Muscle of leg (tissue), 11 donors: ENCODE measurements around the gene MAFB. TPM values are rescaled to one million over a fixed set of nuclear protein-coding genes. Genes with fewer than 3 reads are reported as not detected.

Experiments used
- DNase-seq: peaks from one replicate; pipeline ENCODE4 v3.0.0; 2013
- H3K27ac ChIP-seq: one replicate; pipeline ENCODE4 v1.5.1; 2013; ENCODE audit warnings: mild to moderate bottlenecking, low read length, control low read depth
- H3K27me3 ChIP-seq: one replicate; pipeline ENCODE4 v1.6.1; 2013; ENCODE audit warnings: low read length; ENCODE audit not compliant: control insufficient read depth, insufficient read depth
- H3K36me3 ChIP-seq: one replicate; pipeline ENCODE4 v1.6.1; 2013; ENCODE audit warnings: low read length; ENCODE audit not compliant: control insufficient read depth, insufficient read depth
- H3K4me1 ChIP-seq: one replicate; pipeline ENCODE4 v1.6.1; 2013; ENCODE audit warnings: low read length; ENCODE audit not compliant: control insufficient read depth, insufficient read depth
- H3K4me3 ChIP-seq: one replicate; pipeline ENCODE4 v1.5.1; 2013; ENCODE audit warnings: low read length, control low read depth
- H3K9me3 ChIP-seq: replicated peaks from 2 replicates; pipeline ENCODE4 v1.6.1; 2013; ENCODE audit warnings: low read depth, low read length; ENCODE audit not compliant: control insufficient read depth
- WGBS: methylation state at CpG from one replicate; pipeline ENCODE4 v1.1.5; 2013; ENCODE audit warnings: missing lambda C conversion rate; ENCODE audit not compliant: insufficient coverage; 5-methylcytosine and 5-hydroxymethylcytosine counted together
- polyA plus RNA-seq, 8 donors: library from polyadenylated mRNA; unstranded; fragments of 120-200 nt; gene quantifications; one replicate each; pipeline versions ENCODE4 v1.2.1 to v1.2.3, GENCODE V29; 2013; ENCODE audit warnings: inconsistent platforms in 1 of 8, low replicate concordance in 1 of 8; ENCODE audit not compliant: insufficient read length in 8 of 8, insufficient read depth in 1 of 8
- total RNA-seq: library from RNA; stranded (reverse); fragments of 120-200 nt; gene quantifications from one replicate; pipeline ENCODE4 v1.2.4, GENCODE V29; 2013

The MAFB gene
- total and polyA plus RNA-seq, 9 donors, result 6.3 to 19.9 (median 10.7) TPM

DNA sequence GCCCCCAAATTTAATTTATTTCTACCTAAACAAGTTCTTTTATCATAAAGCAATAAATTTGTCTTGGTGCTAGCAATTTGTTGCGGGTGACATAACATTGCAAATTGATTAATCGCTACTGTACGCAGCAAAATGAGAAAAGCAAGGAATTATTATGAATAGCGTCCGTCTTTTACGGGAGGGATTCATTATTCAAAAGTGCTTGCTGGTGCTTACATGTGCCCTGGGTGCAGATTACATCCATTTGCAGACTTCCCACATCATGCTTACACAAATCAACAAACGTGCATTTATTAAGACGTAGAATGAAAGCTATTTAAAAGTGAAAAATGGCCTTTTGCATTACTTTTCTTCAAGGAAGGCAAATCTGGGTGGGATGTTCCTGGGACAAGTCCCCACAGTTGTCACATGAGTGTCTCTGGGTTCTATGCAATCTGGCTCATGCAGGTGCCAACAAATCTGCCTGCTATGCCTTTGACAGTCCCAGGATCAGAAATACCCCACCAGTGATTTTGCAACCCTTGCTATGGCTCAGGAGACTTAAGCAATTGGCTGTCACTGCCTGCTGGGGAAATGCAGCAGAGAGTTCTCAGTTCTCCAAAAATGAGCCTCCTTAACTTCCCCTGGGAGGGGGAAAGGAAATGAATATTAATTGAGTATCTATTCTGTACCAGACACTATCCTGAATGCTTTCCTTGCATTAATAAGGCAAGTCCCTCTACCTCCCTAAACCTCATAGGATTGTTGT lies 30.1 kb upstream of the MAFB start:
- Histone ChIP-seq H3K27me3 (no peaks in the 10 kb centered on the region), H3K36me3 (no peaks in the 10 kb centered on the region), H3K9me3 (no peaks in the 10 kb centered on the region), H3K4me3 (no peak overlapping the region), H3K4me1 (no peaks in the 10 kb centered on the region), H3K27ac (no peak overlapping the region)
- 80% methylated on average over 1 of the region's 8 CpGs for WGBS
- peak; percentile 27 for DNase-seq

DNA sequence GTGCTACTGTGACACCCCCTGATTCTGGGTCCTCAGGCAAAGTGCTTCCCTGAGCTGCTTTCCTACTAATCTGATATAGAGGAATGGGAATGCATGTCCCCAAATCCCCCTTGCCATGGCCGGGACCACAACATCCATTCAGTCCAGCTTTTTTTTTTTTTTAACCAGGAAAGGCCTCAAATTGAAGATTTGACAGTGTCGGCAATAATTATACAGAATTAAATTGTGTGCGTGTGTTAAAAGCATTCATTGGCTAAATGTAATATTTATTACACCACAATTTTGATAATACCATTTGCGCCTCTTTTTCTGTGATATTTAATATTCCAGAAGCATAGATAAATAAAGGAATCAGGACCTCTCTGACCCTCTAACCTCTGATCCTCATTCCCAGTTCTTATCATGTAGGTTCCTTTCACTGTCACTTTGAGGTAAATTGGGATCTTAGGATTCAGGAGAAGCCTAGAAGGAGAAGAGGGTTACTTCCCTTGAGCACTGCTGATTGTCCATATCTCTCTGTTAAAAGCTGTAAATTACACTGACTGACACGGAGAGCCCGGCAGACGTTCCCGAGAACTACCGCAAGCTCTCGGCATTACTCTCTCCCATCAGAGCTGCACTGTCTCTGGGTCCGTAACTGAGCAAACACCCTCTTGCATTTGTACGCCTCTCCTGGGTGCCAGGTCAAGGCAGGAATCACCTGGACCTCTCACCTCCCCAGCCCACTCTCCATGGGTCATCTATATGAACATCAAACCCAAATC lies 29.4 kb upstream of the MAFB start:
- DNase-seq, result no peak
- Histone ChIP-seq H3K36me3 (no peaks in the 10 kb centered on the region), H3K27me3 (no peaks in the 10 kb centered on the region), H3K4me1 (no peaks in the 10 kb centered on the region), H3K4me3 (no peak overlapping the region), H3K9me3 (no peaks in the 10 kb centered on the region), H3K27ac (no peak overlapping the region)
- 68% methylated on average over 8 of the region's 12 CpGs for WGBS

DNA sequence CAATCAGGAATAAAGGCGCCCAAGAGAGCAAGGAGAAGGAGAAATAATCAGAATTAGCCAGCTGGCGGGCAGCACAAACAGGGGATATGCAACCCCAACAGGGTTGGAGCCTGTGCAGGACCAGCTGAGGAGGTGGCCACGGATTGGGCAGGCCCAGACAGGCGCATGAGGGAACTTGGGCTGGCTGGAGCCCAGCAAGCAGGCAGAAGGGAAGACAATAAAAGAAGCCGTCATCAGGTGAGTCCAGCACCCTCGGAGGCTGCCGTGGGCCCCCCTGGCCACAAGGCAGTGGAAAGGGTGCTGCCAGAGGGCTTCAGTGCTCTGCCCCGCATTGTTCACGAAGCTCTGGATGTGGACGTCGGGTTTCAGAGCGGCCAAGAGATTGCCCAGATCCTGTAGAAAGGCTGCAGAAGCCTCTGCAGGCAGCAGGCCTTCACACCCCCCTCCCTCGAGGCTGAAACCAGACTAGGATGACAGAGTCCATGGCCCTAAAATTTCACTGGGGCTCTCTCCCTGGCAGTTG lies 28.4 kb upstream of the MAFB start:
- Histone ChIP-seq H3K27ac (no peak overlapping the region), H3K27me3 (peaks cover 7% of the 10 kb centered on the region), H3K4me1 (no peaks in the 10 kb centered on the region), H3K36me3 (no peaks in the 10 kb centered on the region), H3K4me3 (no peak overlapping the region), H3K9me3 (no peaks in the 10 kb centered on the region)
- WGBS, result 70% methylated on average over 12 of the region's 13 CpGs
- no peak for DNase-seq

DNA sequence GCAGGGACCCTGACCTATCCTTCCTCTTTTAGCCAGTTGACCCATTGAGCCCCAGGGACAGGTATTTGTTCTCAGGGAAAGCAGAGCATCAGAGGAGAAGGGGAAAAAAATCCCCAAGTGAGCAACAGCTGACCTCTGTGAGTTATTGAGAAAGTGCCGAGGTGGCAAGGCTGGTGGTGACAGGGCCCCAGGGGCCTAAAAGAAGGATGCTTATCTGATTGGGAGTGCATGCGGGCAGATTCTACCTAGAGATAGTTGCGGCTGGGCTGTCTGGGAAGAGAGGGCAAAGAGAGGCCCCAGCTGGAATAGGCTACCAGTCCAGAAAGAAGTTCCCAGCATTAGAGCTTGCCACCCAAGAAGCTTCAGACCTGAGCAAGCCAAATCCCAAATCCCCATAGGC lies 26.5 kb upstream of the MAFB start:
- Histone ChIP-seq H3K36me3 (no peaks in the 10 kb centered on the region), H3K4me1 (no peaks in the 10 kb centered on the region), H3K4me3 (no peak overlapping the region), H3K27me3 (peaks cover 14% of the 10 kb centered on the region), H3K27ac (no peak overlapping the region), H3K9me3 (no peaks in the 10 kb centered on the region)
- DNase-seq, result no peak
- WGBS, result 64% methylated on average over 1 of the region's 3 CpGs

DNA sequence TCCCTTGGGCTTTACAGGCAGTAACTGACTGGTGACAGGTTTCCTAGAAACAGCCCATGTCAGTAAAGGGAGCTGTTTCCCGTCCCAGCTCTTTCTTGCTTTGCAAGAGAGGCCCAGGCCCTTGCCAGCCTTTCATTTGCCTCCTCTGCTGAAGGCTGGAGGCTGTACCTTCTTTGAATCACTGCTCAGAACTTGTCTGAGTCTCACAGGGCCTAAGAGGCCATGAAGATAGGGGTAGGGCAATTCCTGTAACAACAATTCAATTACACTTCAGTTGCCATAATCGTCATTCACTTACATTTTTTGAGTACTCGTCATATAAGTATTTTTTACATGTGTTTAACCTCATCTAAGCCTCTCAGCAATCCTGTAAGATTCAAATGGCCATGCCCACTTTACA lies 25.9 kb upstream of the MAFB start:
- no peak overlapping the region for H3K27ac ChIP-seq
- no peaks in the 10 kb centered on the region for H3K4me1 ChIP-seq
- no peaks in the 10 kb centered on the region for H3K36me3 ChIP-seq
- H3K4me3 ChIP-seq, result no peak overlapping the region
- H3K27me3 ChIP-seq, result peaks cover 14% of the 10 kb centered on the region
- DNase-seq, result no peak
- no peaks in the 10 kb centered on the region for H3K9me3 ChIP-seq
- 63% methylated on average over 1 of the region's 3 CpGs for WGBS

DNA sequence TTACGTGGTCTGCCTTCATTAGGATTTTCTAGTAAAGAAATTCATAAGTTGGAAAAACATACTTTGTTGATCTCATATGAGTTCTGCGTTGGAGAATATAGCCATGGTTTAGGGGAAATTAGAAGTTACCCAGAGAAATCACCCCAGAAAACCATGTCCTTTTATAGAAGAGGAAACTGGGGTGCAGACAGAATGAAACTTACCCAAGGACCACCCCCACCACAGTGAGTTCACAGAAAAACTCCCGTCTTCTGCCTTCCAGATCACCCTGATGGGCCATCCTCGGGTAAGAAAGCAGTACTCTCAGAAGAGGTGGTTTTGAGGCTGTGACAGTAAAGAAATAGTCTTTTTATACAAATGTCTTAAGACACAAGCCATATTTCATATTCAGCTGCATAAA lies 25.1 kb upstream of the MAFB start:
- no CpG with 5 or more reads among the region's 4 CpGs for WGBS
- Histone ChIP-seq H3K36me3 (no peaks in the 10 kb centered on the region), H3K27me3 (peaks cover 14% of the 10 kb centered on the region), H3K9me3 (no peaks in the 10 kb centered on the region), H3K4me3 (no peak overlapping the region), H3K4me1 (no peaks in the 10 kb centered on the region), H3K27ac (no peak overlapping the region)
- no peak for DNase-seq

DNA sequence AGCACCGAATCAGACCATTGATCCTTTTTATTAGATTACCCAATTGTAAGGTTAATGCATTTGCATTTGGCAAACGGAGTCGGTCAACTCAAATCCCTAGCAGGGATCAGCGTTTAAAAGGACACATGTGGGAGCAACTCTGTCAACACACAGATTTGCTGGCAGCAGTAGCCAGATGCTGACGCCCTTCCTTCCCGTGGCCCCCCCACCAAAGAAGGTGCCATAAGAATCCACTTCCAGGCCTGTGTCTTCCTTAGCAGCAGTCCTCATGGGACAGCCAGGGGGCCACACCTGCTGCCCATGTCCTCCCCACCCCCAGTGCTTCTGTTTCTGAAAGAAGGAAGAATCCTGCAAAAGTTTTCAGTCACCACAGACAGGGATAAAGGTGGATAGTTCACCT lies 24.5 kb upstream of the MAFB start:
- Histone ChIP-seq H3K27ac (no peak overlapping the region), H3K4me3 (no peak overlapping the region), H3K36me3 (no peaks in the 10 kb centered on the region), H3K27me3 (peaks cover 14% of the 10 kb centered on the region), H3K9me3 (no peaks in the 10 kb centered on the region), H3K4me1 (no peaks in the 10 kb centered on the region)
- WGBS, result 27% methylated on average over 5 of the region's 6 CpGs
- no peak for DNase-seq

DNA sequence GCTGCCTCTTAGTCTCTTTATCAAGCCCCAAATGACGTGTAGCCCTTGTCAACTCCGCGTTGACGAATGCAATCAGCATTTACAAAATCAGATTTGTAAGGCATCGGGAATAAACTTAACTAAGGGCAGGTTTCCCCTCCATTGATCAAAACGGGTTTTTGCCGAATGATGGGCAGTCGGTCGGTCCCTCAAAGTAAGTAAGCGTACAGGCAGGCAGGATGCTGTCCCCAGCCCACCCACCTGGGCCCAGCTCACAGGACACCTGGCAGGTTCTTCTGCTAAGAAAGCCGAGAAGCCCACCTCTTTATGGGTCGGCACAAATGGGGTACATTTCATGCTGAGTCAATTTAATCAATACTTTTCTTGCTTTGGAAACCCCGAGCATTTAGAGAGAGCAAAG lies 22.0 kb upstream of the MAFB start:
- Histone ChIP-seq H3K27me3 (peaks cover 14% of the 10 kb centered on the region), H3K27ac (no peak overlapping the region), H3K4me3 (no peak overlapping the region), H3K4me1 (no peaks in the 10 kb centered on the region), H3K9me3 (no peaks in the 10 kb centered on the region), H3K36me3 (no peaks in the 10 kb centered on the region)
- WGBS, result 65% methylated on average over 11 of the region's 13 CpGs
- no peak for DNase-seq

DNA sequence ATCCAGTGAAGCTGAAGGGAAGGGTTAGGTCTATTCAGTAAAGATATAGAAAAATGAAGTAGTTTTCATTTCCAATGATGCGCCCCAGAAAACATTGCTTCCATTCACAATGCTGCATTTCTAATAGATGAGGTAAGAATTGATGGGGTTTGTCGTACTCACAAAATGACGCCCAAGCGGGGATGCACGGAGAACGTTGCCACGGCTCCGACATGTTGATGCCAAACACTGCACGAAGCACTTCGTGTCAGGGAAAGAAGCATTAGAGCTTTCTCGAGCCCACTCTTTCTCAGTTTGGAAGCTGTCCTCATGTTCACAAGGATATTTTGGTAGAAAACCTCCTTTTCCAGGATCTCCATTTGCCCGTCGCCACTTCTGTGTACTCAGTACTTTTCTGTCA lies 21.6 kb upstream of the MAFB start:
- H3K4me1 ChIP-seq, result no peaks in the 10 kb centered on the region
- H3K27me3 ChIP-seq, result peaks cover 14% of the 10 kb centered on the region
- H3K4me3 ChIP-seq, result no peak overlapping the region
- no peaks in the 10 kb centered on the region for H3K9me3 ChIP-seq
- no peak overlapping the region for H3K27ac ChIP-seq
- peak; percentile 39 for DNase-seq
- WGBS, result 68% methylated on average over 9 of the region's 13 CpGs
- no peaks in the 10 kb centered on the region for H3K36me3 ChIP-seq

DNA sequence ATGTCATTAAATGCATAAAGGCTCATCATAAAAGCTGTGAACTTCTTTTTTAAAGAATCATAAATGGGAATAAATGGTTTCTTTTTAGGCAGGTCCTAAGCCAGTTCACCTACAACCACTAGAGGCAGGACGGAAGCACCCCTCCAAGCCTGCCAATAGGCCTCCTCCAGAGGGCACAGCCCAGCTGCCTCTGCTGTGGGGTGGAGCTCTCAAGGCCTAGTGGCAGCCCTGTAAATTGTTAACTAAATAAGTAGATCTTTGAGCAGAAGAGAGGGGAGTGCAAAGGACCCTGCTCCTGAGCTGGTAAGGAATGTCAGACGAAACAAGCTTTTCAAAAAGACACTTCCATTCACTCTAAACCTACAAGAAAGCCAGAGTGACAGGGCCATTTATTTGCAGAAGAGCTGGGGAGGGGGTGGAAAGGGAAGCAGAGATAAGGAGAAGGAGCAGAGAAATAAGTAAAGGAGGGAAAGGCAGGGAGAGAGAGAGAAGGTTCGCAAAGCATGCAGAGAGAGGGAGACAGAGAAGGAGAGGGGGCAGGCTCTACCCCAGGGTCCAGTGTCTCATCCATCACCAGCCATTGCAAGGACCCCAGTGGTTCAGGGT lies 18.0 kb upstream of the MAFB start:
- WGBS, result no CpG with 5 or more reads among the region's 3 CpGs
- Histone ChIP-seq H3K36me3 (no peaks in the 10 kb centered on the region), H3K9me3 (no peaks in the 10 kb centered on the region), H3K27ac (no peak overlapping the region), H3K4me3 (no peak overlapping the region), H3K4me1 (no peaks in the 10 kb centered on the region), H3K27me3 (peaks cover 7% of the 10 kb centered on the region)
- DNase-seq, result no peak
